ENCODE data around the gene FAM168A. TPM values are rescaled to one million over a fixed set of nuclear protein-coding genes. Genes with fewer than 3 reads are reported as not detected.

The FAM168A gene
- total and polyA plus RNA-seq, 2 donors from 2014 or later, result 8.9 to 38.1 TPM

DNA sequence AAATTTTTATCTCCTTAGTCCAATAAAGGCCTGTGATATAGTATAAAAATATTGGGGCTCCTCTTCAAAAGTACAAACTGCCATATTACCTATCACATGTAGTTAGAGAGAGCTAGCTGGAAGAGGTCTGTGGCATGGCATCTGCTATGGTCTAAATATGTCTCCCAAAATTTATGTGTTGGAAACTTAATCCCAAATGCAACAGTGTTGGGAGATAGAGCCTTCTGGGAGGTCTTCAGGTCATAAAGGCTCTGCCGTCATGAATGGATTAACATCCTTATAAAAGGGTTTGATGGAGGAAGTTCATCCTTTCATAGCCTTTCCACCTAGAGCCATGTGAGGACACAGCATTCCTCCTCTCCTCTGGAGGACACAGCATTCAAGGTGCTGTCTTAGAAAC is 116.3 kb downstream of the FAM168A start:
- H3K36me3 ChIP-seq (ENCODE audit: control insufficient read depth in 2 of 3, insufficient read depth in 3 of 3, low read length in 3 of 3), result no peaks in the 10 kb centered on the region
- H3K9ac ChIP-seq (ENCODE audit: low read length in 3 of 3), result no peak overlapping the region
- DNase-seq (peak in 2 of 5 donors; percentile 31 to 61), FAIRE-seq (no peak)
- TF ChIP-seq, protein P1, sequence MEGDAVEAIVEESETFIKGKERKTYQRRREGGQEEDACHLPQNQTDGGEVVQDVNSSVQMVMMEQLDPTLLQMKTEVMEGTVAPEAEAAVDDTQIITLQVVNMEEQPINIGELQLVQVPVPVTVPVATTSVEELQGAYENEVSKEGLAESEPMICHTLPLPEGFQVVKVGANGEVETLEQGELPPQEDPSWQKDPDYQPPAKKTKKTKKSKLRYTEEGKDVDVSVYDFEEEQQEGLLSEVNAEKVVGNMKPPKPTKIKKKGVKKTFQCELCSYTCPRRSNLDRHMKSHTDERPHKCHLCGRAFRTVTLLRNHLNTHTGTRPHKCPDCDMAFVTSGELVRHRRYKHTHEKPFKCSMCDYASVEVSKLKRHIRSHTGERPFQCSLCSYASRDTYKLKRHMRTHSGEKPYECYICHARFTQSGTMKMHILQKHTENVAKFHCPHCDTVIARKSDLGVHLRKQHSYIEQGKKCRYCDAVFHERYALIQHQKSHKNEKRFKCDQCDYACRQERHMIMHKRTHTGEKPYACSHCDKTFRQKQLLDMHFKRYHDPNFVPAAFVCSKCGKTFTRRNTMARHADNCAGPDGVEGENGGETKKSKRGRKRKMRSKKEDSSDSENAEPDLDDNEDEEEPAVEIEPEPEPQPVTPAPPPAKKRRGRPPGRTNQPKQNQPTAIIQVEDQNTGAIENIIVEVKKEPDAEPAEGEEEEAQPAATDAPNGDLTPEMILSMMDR (IDR thresholded peaks at IDR 0.05; ENCODE audit: borderline replicate concordance, extremely low read depth, insufficient read depth), result no peak
- peaks cover 0 to 3% (median 0%) of the 10 kb centered on the region in 3 donors for H3K4me1 ChIP-seq (ENCODE audit: control insufficient read depth in 2 of 3, insufficient read depth in 2 of 3, low read depth in 1 of 3, low read length in 3 of 3)
- H3K4me3 ChIP-seq (ENCODE audit: low read length in 3 of 3), result no peak overlapping the region
- H3K27me3 ChIP-seq (ENCODE audit: control insufficient read depth, insufficient read depth, low read length), result no peaks in the 10 kb centered on the region
- H3K27ac ChIP-seq (ENCODE audit: low read depth in 2 of 2, low read length in 2 of 2), result no peak overlapping the region
- H3K9me3 ChIP-seq (ENCODE audit: control insufficient read depth in 2 of 3, insufficient read depth in 1 of 3, low read length in 3 of 3), result peaks cover 0 to 9% (median 5%) of the 10 kb centered on the region in 3 donors
- intact Hi-C loops (cut with DNase I), result no loop called here

DNA sequence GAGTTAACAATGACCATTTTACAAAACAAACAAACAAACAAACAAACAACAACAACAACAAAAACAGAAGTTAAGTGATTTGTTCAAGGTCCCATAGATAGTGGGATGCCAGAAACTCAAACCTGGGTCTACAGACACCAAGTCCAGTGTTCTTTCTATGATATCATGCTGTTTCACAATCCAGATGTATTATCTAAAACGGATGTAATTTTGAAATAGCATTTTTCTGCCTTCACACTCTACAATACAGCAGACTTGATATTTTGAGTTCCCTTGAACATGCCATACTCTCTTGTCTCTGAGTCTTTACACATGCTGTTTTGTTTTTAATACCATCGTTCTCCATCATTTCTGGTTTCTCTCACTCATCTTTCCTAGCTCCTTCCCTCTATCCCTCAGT is 117.2 kb downstream of the FAM168A start:
- no peak overlapping the region for H3K9ac ChIP-seq (ENCODE audit: low read length in 3 of 3)
- no peaks in the 10 kb centered on the region for H3K36me3 ChIP-seq (ENCODE audit: control insufficient read depth in 2 of 3, insufficient read depth in 3 of 3, low read length in 3 of 3)
- no peak for DNase-seq
- intact Hi-C loops (cut with DNase I), result no loop called here
- peaks cover 0 to 9% (median 5%) of the 10 kb centered on the region in 3 donors for H3K9me3 ChIP-seq (ENCODE audit: control insufficient read depth in 2 of 3, insufficient read depth in 1 of 3, low read length in 3 of 3)
- H3K27ac ChIP-seq (ENCODE audit: low read depth in 2 of 2, low read length in 2 of 2), result no peak overlapping the region
- H3K4me1 ChIP-seq (ENCODE audit: control insufficient read depth in 2 of 3, insufficient read depth in 2 of 3, low read depth in 1 of 3, low read length in 3 of 3), result peaks cover 0 to 2% (median 0%) of the 10 kb centered on the region in 3 donors
- TF ChIP-seq, protein P1 (IDR thresholded peaks at IDR 0.05; ENCODE audit: borderline replicate concordance, extremely low read depth, insufficient read depth), result no peak
- H3K27me3 ChIP-seq (ENCODE audit: control insufficient read depth, insufficient read depth, low read length), result no peaks in the 10 kb centered on the region
- no peak overlapping the region for H3K4me3 ChIP-seq (ENCODE audit: low read length in 3 of 3)
- FAIRE-seq, result no peak

DNA sequence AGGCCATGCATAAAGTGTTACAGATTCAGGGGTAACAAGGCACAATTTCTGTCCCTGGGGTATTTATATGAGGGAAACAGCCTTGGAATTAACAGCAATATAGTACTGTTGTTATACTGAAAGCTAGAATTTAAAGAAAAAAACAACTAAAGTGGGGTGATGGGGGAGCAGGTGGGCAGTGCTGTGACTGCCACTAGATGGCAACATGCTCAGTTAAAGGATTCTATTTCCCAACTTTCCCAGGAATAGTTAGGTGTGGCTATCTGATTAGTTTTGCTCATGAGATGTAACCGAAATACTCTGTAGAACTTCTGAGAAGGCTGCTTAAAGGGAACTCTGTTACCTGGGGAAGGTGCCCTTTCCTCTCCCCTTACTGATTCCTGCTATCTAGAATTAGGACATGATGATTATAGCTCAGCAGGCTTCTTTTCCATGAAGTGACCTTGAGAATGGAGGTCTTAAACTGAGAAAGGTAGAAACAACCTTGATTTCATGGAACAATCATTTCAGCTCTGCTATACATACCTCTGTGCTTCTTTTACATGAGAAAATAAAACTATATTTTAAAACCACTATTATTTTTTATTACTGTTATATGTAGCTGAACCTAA is 119.1 kb downstream of the FAM168A start:
- no peaks in the 10 kb centered on the region for H3K27me3 ChIP-seq (ENCODE audit: control insufficient read depth, insufficient read depth, low read length)
- H3K36me3 ChIP-seq (ENCODE audit: control insufficient read depth in 2 of 3, insufficient read depth in 3 of 3, low read length in 3 of 3), result no peaks in the 10 kb centered on the region
- no peak for FAIRE-seq
- no peak overlapping the region for H3K27ac ChIP-seq (ENCODE audit: low read depth in 2 of 2, low read length in 2 of 2)
- no peak overlapping the region for H3K9ac ChIP-seq (ENCODE audit: low read length in 3 of 3)
- no peak overlapping the region for H3K4me3 ChIP-seq (ENCODE audit: low read length in 3 of 3)
- no peak for DNase-seq
- H3K9me3 ChIP-seq (ENCODE audit: control insufficient read depth in 2 of 3, insufficient read depth in 1 of 3, low read length in 3 of 3), result peaks cover 0 to 9% (median 5%) of the 10 kb centered on the region in 3 donors
- intact Hi-C loops (cut with DNase I), result no loop called here
- no peaks in the 10 kb centered on the region for H3K4me1 ChIP-seq (ENCODE audit: control insufficient read depth in 2 of 3, insufficient read depth in 2 of 3, low read depth in 1 of 3, low read length in 3 of 3)
- TF ChIP-seq, protein P1 (IDR thresholded peaks at IDR 0.05; ENCODE audit: borderline replicate concordance, extremely low read depth, insufficient read depth), result peak; percentile 40

Measured in kidney (tissue), 14 donors.